OCI-LY1 (cell line): ENCODE results near the gene PLD6.

Source experiments
- H2AFZ ChIP-seq: fragments of 200-600 bp; sonication (generic), shearing (Covaris generic); 2 replicates; pipeline ENCODE4 v1.6.0; 2014; ENCODE audit warnings: antibody characterized with exemption, mild to moderate bottlenecking, low read length
- H3F3A ChIP-seq: fragments of 200-600 bp; sonication (generic), shearing (Covaris generic); 2 replicates; pipeline ENCODE4 v1.6.0; 2014; ENCODE audit warnings: mild to moderate bottlenecking, antibody characterized with exemption, low read length, moderate library complexity; ENCODE audit not compliant: insufficient read depth
- H3K27ac ChIP-seq: fragments of 200-600 bp; sonication (generic); 2 replicates; pipeline ENCODE4 v1.5.1; 2014; ENCODE audit warnings: low read length, mixed run types, mild to moderate bottlenecking, low read depth; ENCODE audit not compliant: poor library complexity, severe bottlenecking
- H3K27me3 ChIP-seq: fragments of 200-600 bp; sonication (generic); 2 replicates; pipeline ENCODE4 v1.6.0; 2014; ENCODE audit warnings: antibody characterized with exemption, mild to moderate bottlenecking, low read length, moderate library complexity; ENCODE audit not compliant: insufficient read depth
- H3K36me3 ChIP-seq: fragments of 200-600 bp; sonication (generic); 2 replicates; pipeline ENCODE4 v1.6.1; 2014; ENCODE audit warnings: mild to moderate bottlenecking, antibody characterized with exemption, low read length, moderate library complexity, mixed read lengths; ENCODE audit not compliant: insufficient read depth
- H3K4me1 ChIP-seq: fragments of 200-600 bp; sonication (generic); 2 replicates; pipeline ENCODE4 v1.5.1; 2014; ENCODE audit warnings: mild to moderate bottlenecking, low read length, moderate library complexity; ENCODE audit not compliant: insufficient read depth, severe bottlenecking
- H3K4me2 ChIP-seq: fragments of 200-600 bp; sonication (generic), shearing (Covaris generic); 2 replicates; pipeline ENCODE4 v1.6.1; 2014; ENCODE audit warnings: low read length
- H3K4me3 ChIP-seq: fragments of 200-600 bp; sonication (generic); 2 replicates; pipeline ENCODE4 v1.5.1; 2014; ENCODE audit warnings: low read length, low read depth, mild to moderate bottlenecking, mixed read lengths; ENCODE audit not compliant: poor library complexity, severe bottlenecking
- H3K79me2 ChIP-seq: fragments of 200-600 bp; shearing (Covaris generic); 2 replicates; pipeline ENCODE4 v1.6.1; 2016; ENCODE audit warnings: mixed run types, low read length, mixed read lengths; ENCODE audit not compliant: insufficient read depth
- H3K9ac ChIP-seq: fragments of 200-600 bp; sonication (generic), shearing (Covaris generic); 2 replicates; pipeline ENCODE4 v1.6.1; 2014; ENCODE audit warnings: mild to moderate bottlenecking, low read length, mixed read lengths
- H3K9me2 ChIP-seq: fragments of 200-600 bp; sonication (generic), shearing (Covaris generic); 2 replicates; pipeline ENCODE4 v1.6.1; 2014; ENCODE audit warnings: low read depth, mild to moderate bottlenecking, low read length, mixed read lengths
- H3K9me3 ChIP-seq: fragments of 200-600 bp; shearing (Covaris generic); 2 replicates; pipeline ENCODE4 v1.6.1; 2014; ENCODE audit warnings: low read length, mixed read lengths
- H4K20me1 ChIP-seq: fragments of 200-600 bp; sonication (generic), shearing (Covaris generic); 2 replicates; pipeline ENCODE4 v1.6.0; 2016; ENCODE audit warnings: mild to moderate bottlenecking, low read length; ENCODE audit not compliant: insufficient read depth
- EZH2 ChIP-seq: fragments of 200-600 bp; sonication (generic), shearing (Covaris generic); IDR thresholded peaks from 2 replicates; pipeline ENCODE4 v1.8.0; 2017; ENCODE audit warnings: borderline replicate concordance, mixed run types, mild to moderate bottlenecking, antibody characterized with exemption, low read length, moderate library complexity, mixed read lengths
- TF ChIP-seq, protein P1 (sequence below): fragments of 200-600 bp; sonication (generic), shearing (Covaris generic); IDR thresholded peaks from 2 replicates; pipeline ENCODE4 v1.5.1; 2017; ENCODE audit warnings: mild to moderate bottlenecking, antibody characterized with exemption, low read length, moderate library complexity, mixed read lengths

PLD6 gene

GRCh38 chr17:17232303-17232621 is 26.1 kb upstream of the PLD6 start:
- H3K79me2 ChIP-seq: peaks cover 18% of the 10 kb centered on the region; the same call in 1 of the 2 replicates
- H3K36me3 ChIP-seq: peaks cover 34% of the 10 kb centered on the region
- H3F3A ChIP-seq: no peaks in the 10 kb centered on the region
- no peak for TF ChIP-seq EZH2
- TF ChIP-seq, protein P1, sequence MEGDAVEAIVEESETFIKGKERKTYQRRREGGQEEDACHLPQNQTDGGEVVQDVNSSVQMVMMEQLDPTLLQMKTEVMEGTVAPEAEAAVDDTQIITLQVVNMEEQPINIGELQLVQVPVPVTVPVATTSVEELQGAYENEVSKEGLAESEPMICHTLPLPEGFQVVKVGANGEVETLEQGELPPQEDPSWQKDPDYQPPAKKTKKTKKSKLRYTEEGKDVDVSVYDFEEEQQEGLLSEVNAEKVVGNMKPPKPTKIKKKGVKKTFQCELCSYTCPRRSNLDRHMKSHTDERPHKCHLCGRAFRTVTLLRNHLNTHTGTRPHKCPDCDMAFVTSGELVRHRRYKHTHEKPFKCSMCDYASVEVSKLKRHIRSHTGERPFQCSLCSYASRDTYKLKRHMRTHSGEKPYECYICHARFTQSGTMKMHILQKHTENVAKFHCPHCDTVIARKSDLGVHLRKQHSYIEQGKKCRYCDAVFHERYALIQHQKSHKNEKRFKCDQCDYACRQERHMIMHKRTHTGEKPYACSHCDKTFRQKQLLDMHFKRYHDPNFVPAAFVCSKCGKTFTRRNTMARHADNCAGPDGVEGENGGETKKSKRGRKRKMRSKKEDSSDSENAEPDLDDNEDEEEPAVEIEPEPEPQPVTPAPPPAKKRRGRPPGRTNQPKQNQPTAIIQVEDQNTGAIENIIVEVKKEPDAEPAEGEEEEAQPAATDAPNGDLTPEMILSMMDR: no peak
- H3K9ac ChIP-seq: no peak overlapping the region
- H3K4me1 ChIP-seq: peaks cover 15% of the 10 kb centered on the region
- no peak overlapping the region for H3K4me2 ChIP-seq
- H3K27ac ChIP-seq: no peak overlapping the region
- H3K27me3 ChIP-seq: no peaks in the 10 kb centered on the region
- H3K9me2 ChIP-seq: no peaks in the 10 kb centered on the region
- H4K20me1 ChIP-seq: no peaks in the 10 kb centered on the region
- no peak overlapping the region for H3K4me3 ChIP-seq
- no peak overlapping the region for H2AFZ ChIP-seq
- no peaks in the 10 kb centered on the region for H3K9me3 ChIP-seq

GRCh38 chr17:17231621-17232302 is 25.6 kb upstream of the PLD6 start:
- no peak for TF ChIP-seq EZH2
- TF ChIP-seq, protein P1: no peak
- Histone ChIP-seq H3K4me1 (peaks cover 15% of the 10 kb centered on the region), H3K79me2 (peaks cover 18% of the 10 kb centered on the region; the same call in 1 of the 2 replicates), H3F3A (no peaks in the 10 kb centered on the region), H3K27ac (no peak overlapping the region), H3K9ac (no peak overlapping the region), H3K4me3 (no peak overlapping the region), H3K4me2 (no peak overlapping the region), H2AFZ (no peak overlapping the region), H3K9me3 (no peaks in the 10 kb centered on the region), H3K27me3 (no peaks in the 10 kb centered on the region), H3K36me3 (peaks cover 39% of the 10 kb centered on the region), H4K20me1 (no peaks in the 10 kb centered on the region), H3K9me2 (no peaks in the 10 kb centered on the region)

- Histone ChIP-seq H3K79me2 (no peaks in the 10 kb centered on the region), H3K36me3 (peaks cover 60% of the 10 kb centered on the region), H3K9me2 (no peaks in the 10 kb centered on the region), H3K4me1 (no peaks in the 10 kb centered on the region), H3K9ac (no peak overlapping the region), H3K27me3 (no peaks in the 10 kb centered on the region), H3F3A (no peaks in the 10 kb centered on the region), H3K9me3 (no peaks in the 10 kb centered on the region), H2AFZ (no peak overlapping the region), H3K27ac (no peak overlapping the region), H3K4me2 (no peak overlapping the region), H4K20me1 (no peaks in the 10 kb centered on the region), H3K4me3 (no peak overlapping the region)
- TF ChIP-seq, protein P1: no peak
- TF ChIP-seq EZH2: no peak
Measured at GRCh38 chr17:17229416-17230384, 23.6 kb upstream of the PLD6 start.
